ENCODE data around the gene CNOT9.
"Not testable (repeated sequence)": the region's sequence is repeated elsewhere in the genome, so short reads cannot be mapped to it uniquely, and the experiment has no call there.

CNOT9 gene

GRCh38 chr2:218568190-218569037, at the start of gene CNOT9, which contains the start of gene USP37:
Gene CNOT9, plus strand, starts transcription at chr2:218568839. Its CDS starts 116 bp downstream, at chr2:218568955.
Gene USP37, minus strand, starts transcription at chr2:218568351. Its CDS starts 9,698 bp downstream, at chr2:218558653.
- intact Hi-C loops (cut with DNase I) = loop anchor here (5.0 kb wide), 1 partner anchor 166 kb away; no protein-coding TSS in a partner anchor
- DNase-seq = peak; percentile 97 to 100 (median 99)

GRCh38 chr2:218518876-218519275, 49.8 kb upstream of the CNOT9 start:
- intact Hi-C loops (cut with DNase I) = no loop called here
- DNase-seq = no peak

- intact Hi-C loops (cut with DNase I) = no loop called here
Observed at GRCh38 chr2:218523651-218524050, 45.0 kb upstream of the CNOT9 start.

GRCh38 chr2:218528409-218528808, 40.2 kb upstream of the CNOT9 start:
- intact Hi-C loops (cut with DNase I); DNase-seq: not testable (repeated sequence)

More at GRCh38 chr2:218523651-218524050, 45.0 kb upstream of the CNOT9 start:
- DNase-seq = no peak

- intact Hi-C loops (cut with DNase I) = no loop called here
- no peak for DNase-seq
Observed at GRCh38 chr2:218529990-218530389, 38.6 kb upstream of the CNOT9 start.

GRCh38 chr2:218536804-218537494, 31.7 kb upstream of the CNOT9 start:
- DNase-seq = no peak
- intact Hi-C loops (cut with DNase I) = no loop called here

- intact Hi-C loops (cut with DNase I) = no loop called here
- no peak for DNase-seq
Observed at GRCh38 chr2:218540015-218540414, 28.6 kb upstream of the CNOT9 start.

GRCh38 chr2:218546012-218546411, 22.6 kb upstream of the CNOT9 start:
- DNase-seq = no peak
- intact Hi-C loops (cut with DNase I) = no loop called here

GRCh38 chr2:218547511-218547910, 21.1 kb upstream of the CNOT9 start:
- no peak for DNase-seq
- intact Hi-C loops (cut with DNase I) = no loop called here

GRCh38 chr2:218547978-218548377, 20.7 kb upstream of the CNOT9 start:
- intact Hi-C loops (cut with DNase I) = no loop called here
- no peak for DNase-seq

- DNase-seq; intact Hi-C loops (cut with DNase I): not testable (repeated sequence)
Observed at GRCh38 chr2:218554225-218554624, 14.4 kb upstream of the CNOT9 start.

- no peak for DNase-seq
- intact Hi-C loops (cut with DNase I) = no loop called here
Observed at GRCh38 chr2:218555527-218555926, 13.1 kb upstream of the CNOT9 start.

- DNase-seq = no peak
- intact Hi-C loops (cut with DNase I) = no loop called here
Observed at GRCh38 chr2:218557941-218558340, 10.7 kb upstream of the CNOT9 start.

- no peak for DNase-seq
- intact Hi-C loops (cut with DNase I) = no loop called here
Observed at GRCh38 chr2:218558986-218559385, 9.7 kb upstream of the CNOT9 start.

GRCh38 chr2:218564056-218564455, 4.6 kb upstream of the CNOT9 start:
- no peak for DNase-seq
- intact Hi-C loops (cut with DNase I) = no loop called here

GRCh38 chr2:218566296-218566695, 2.3 kb upstream of the CNOT9 start:
- intact Hi-C loops (cut with DNase I) = loop anchor here (5.0 kb wide), 1 partner anchor 164 kb away; no protein-coding TSS in a partner anchor

GRCh38 chr2:218567797-218568189, 846 bp upstream of the CNOT9 start:
- intact Hi-C loops (cut with DNase I) = loop anchor here (5.0 kb wide), 1 partner anchor 165 kb away; no protein-coding TSS in a partner anchor

More at GRCh38 chr2:218566296-218566695, 2.3 kb upstream of the CNOT9 start:
- DNase-seq = no peak

GRCh38 chr2:218569038-218569431, 396 bp downstream of the CNOT9 start:
- intact Hi-C loops (cut with DNase I) = loop anchor here (5.0 kb wide), 1 partner anchor 167 kb away; no protein-coding TSS in a partner anchor

More at GRCh38 chr2:218567797-218568189, 846 bp upstream of the CNOT9 start:
- DNase-seq = peak in 12 of 42 donors; percentile 53 to 90 (median 74)

GRCh38 chr2:218569661-218570500, 1.2 kb downstream of the CNOT9 start:
- no peak for DNase-seq
- intact Hi-C loops (cut with DNase I) = loop anchor here (5.0 kb wide), 1 partner anchor 168 kb away; no protein-coding TSS in a partner anchor

More at GRCh38 chr2:218569038-218569431, 396 bp downstream of the CNOT9 start:
- peak in 21 of 42 donors; percentile 8 to 60 (median 31) for DNase-seq

All from head of caudate nucleus (tissue), 42 donors.